ENCODE results near the gene TBX1.

- no peak for TF ChIP-seq CTCF (IDR thresholded peaks at IDR 0.05; ENCODE audit: borderline replicate concordance, extremely low read depth, low read length, poor library complexity, severe bottlenecking)
- no peak for TF ChIP-seq EZH2 (IDR thresholded peaks at IDR 0.05; ENCODE audit: borderline replicate concordance, low read depth, low read length, severe bottlenecking)
Measured at GRCh38 chr22:19743651-19744050, 16.9 kb upstream of the TBX1 start.

Measured in DND-41 (cell line).